ENCODE measurements around the gene PIK3CB. TPM values are rescaled to one million over a fixed set of nuclear protein-coding genes. Genes with fewer than 3 reads are reported as not detected.
"Not testable (repeated sequence)": the region's sequence is repeated elsewhere in the genome, so short reads cannot be mapped to it uniquely, and the experiment has no call there.

PIK3CB gene
- total RNA-seq, 2 experiments from 2014 or later: 17.4 to 20.5 TPM

DNA sequence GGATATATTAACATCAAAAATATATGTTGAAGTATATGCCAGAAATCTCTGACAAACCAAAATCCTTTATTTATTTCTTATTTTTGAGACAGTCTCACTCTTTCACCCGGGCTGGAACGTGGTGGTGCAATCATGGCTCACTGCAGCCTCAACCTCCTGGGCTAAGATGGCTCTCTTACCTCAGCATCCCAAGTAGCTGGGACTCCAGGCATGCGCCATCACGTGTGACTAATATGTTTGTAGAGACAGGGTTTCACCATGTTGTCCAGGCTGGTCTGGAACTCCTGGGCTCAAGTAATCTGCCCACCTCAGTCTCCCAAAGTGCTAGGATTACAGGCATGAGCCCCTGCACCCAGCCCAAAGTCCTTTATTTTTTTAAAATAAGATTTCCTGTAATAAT is 214.3 kb downstream of the PIK3CB start:
- H3K4me1 Mint-ChIP-seq: peaks cover 2% of the 10 kb centered on the region
- no peaks in the 10 kb centered on the region for H3K9me3 Mint-ChIP-seq
- no peak for DNase-seq
- H3K4me3 Mint-ChIP-seq: no peak overlapping the region
- no peaks in the 10 kb centered on the region for H3K27me3 Mint-ChIP-seq
- H3K36me3 Mint-ChIP-seq: no peaks in the 10 kb centered on the region
- H3K27ac Mint-ChIP-seq: no peak overlapping the region

DNA sequence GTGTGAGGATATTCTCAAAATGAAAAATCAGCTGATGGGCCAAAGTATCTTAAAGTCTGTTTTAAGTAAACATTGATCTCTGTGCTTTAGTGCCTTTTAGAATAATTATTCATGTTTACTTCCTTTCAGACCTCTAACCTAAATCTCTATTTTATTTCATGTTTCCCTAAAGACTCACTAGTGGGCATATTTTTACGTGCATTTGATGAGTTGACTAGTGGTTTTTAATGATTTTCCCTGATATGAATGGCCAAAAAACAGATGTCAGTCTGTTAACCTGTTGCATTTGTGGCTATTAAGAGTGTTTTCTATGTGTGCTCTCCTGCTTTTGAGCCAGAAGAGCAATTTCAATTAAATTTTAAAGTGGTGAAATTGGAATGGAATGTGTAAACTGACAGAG is 219.3 kb downstream of the PIK3CB start:
- Mint-ChIP-seq H3K27ac (no peak overlapping the region), H3K36me3 (no peaks in the 10 kb centered on the region), H3K9me3 (no peaks in the 10 kb centered on the region), H3K27me3 (no peaks in the 10 kb centered on the region), H3K4me1 (peaks cover 2% of the 10 kb centered on the region), H3K4me3 (no peak overlapping the region)
- DNase-seq: no peak

DNA sequence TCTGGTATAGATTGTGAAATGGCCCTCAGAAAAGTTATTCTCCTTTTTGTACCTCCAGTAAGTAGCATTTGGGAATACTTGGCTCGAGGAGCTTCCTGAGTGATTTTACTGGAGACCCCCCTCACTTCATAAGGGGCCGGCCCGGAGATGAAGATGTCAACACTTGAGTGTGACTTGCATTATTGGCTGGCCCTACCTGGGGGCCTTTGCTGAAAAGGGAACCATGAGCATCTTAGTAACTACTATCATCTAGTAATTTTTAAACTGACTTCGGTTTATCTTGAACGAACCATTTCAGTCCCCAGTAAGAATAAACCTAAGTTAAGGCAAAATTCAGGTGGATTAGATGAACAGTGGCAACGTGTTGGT is 224.8 kb downstream of the PIK3CB start:
- peaks cover 8% of the 10 kb centered on the region for H3K4me1 Mint-ChIP-seq
- H3K27me3 Mint-ChIP-seq: no peaks in the 10 kb centered on the region
- no peaks in the 10 kb centered on the region for H3K36me3 Mint-ChIP-seq
- DNase-seq: no peak
- H3K9me3 Mint-ChIP-seq: no peaks in the 10 kb centered on the region
- peak overlapping the region; percentile 90 for H3K4me3 Mint-ChIP-seq
- peak overlapping the region; percentile 91 for H3K27ac Mint-ChIP-seq

DNA sequence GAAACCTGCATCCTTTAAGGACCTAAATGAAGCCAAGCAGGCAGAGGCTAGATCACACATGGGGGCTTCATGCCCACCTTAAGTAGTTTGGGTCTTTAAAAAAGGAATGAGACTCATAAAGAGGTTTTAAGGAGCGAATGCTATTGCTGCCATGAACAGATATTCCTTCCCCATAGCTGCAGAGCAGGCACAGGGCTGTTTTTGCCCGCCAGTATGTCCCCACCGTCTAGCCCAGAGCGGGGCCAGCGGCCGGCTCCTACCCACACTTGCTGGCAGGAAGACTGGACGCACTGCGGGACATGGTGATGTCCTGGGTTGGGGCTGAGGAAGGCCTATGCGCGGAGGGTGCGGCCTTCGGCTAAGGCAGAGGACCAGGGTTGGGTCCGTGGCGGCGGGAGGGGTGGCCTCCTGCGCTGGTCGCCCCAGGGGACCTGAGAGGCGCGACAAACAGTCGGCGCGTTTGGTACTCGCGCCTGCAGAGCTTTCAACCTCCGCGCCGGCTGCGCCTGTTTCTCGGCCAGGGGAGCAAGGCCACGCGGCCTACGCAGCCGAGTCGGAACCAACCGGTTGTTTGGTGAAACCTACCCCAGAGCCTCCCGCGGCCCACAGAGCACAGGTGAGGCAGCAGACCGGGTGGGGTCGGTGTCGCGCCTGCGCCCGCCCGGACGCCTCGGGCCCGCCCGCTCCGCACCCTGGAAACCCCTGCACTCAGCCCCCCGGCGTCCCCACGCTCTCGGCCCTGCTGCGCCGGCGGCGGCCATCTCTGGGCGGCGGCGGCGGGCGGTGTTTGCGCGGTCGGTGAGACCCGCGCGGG is 226.2 kb downstream of the PIK3CB start, which contains the start of gene FAIM:
FAIM (plus strand) TSS at position 450 of the 814 bp plus-strand sequence. CDS start 10,956 bp downstream, outside the sequence.
- H3K27ac Mint-ChIP-seq: peak within 1 kb of the TSS; percentile 91
- peak within 1 kb of the TSS; percentile 90 for H3K4me3 Mint-ChIP-seq
- peak; percentile 73 for DNase-seq
- H3K36me3 Mint-ChIP-seq: no peaks in the 10 kb centered on the region
- no peaks in the 10 kb centered on the region for H3K27me3 Mint-ChIP-seq
- H3K9me3 Mint-ChIP-seq: no peaks in the 10 kb centered on the region
- H3K4me1 Mint-ChIP-seq: peaks cover 8% of the 10 kb centered on the region

DNA sequence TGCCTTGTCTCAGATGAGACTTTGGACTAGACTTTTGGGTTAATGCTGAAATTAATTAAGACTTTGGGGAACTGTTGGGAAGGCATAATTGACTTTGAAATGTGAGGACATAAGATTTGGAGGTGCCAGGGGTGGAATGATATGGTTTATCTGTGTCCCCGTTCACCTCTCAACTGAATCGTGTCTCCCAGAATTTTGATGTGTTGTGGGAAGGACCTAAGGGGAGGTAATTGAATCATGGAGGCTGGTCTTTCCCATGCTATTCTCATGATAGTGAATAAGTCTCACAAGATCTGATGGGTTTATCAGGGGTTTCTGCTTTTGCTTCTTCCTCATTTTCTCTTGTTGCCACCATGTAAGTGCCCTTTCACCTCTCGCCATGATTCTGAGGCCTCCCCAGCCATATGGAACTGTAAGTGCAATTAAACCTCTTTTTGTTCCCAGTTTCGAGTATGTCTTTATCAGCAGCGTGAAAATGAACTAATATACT is 230.6 kb downstream of the PIK3CB start:
- not testable (repeated sequence) for DNase-seq, H3K27ac Mint-ChIP-seq, H3K36me3 Mint-ChIP-seq, H3K9me3 Mint-ChIP-seq, H3K4me3 Mint-ChIP-seq, H3K4me1 Mint-ChIP-seq, H3K27me3 Mint-ChIP-seq

Other genes with a start within 250 kb of the PIK3CB start
- gene CEP70, start 240.7 kb downstream of the PIK3CB start, total RNA-seq: 10 to 100 TPM in 1 of 2 experiments, 1 to 10 TPM in 1; 10.0 to 11.2 TPM
- 1 to 10 TPM; 7.9 to 8.3 TPM for gene FAIM, start 226.2 kb downstream of the PIK3CB start, total RNA-seq
- gene FOXL2, start 112.2 kb upstream of the PIK3CB start, total RNA-seq: not detected
- gene FOXL2NB, start 112.3 kb upstream of the PIK3CB start, total RNA-seq: not detected
- not detected for gene PRR23A, start 171.3 kb upstream of the PIK3CB start, total RNA-seq
- not detected for gene PRR23B, start 186.0 kb upstream of the PIK3CB start, total RNA-seq
- gene PRR23C, start 210.0 kb upstream of the PIK3CB start, total RNA-seq: not detected

All from activated naive CD8-positive, alpha-beta T cell treated with anti-CD3 and anti-CD28 coated beads for 36 hours (primary cell).